ENCODE data around the gene CRTC3.

DNA sequence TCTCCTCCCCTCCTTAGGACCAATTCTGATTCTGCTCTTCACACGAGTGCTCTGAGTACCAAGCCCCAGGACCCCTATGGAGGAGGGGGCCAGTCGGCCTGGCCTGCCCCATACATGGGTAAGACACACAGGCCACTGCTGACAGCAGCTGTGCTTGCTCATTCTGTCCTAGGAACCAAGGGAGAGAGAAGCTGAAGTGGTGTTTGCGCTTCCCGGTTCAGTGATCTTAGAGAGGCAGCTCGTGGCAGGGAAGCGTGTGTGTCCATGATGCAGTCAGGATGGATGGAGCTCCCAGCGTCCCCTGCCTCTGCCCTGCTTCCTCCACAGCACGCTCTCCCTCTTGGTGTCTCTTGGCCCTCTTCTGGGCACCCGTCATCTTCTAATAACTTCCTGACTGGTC is 77.6 kb downstream of the CRTC3 start:
- TF ChIP-seq, protein P1, sequence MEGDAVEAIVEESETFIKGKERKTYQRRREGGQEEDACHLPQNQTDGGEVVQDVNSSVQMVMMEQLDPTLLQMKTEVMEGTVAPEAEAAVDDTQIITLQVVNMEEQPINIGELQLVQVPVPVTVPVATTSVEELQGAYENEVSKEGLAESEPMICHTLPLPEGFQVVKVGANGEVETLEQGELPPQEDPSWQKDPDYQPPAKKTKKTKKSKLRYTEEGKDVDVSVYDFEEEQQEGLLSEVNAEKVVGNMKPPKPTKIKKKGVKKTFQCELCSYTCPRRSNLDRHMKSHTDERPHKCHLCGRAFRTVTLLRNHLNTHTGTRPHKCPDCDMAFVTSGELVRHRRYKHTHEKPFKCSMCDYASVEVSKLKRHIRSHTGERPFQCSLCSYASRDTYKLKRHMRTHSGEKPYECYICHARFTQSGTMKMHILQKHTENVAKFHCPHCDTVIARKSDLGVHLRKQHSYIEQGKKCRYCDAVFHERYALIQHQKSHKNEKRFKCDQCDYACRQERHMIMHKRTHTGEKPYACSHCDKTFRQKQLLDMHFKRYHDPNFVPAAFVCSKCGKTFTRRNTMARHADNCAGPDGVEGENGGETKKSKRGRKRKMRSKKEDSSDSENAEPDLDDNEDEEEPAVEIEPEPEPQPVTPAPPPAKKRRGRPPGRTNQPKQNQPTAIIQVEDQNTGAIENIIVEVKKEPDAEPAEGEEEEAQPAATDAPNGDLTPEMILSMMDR (IDR thresholded peaks at IDR 0.05), result no peak
- no peak for TF ChIP-seq ZFX (IDR thresholded peaks at IDR 0.05; ENCODE audit: borderline replicate concordance)

All from 22Rv1 (cell line).